Central memory CD8-positive, alpha-beta T cell (primary cell): ENCODE data around the gene FPR2.

ENCODE experiments used
- ATAC-seq: fragments of 150-1000 bp; cut with Tn5 transposase; replicated peaks from 2 replicates; pipeline ENCODE4 v1.10.0; 2022; ENCODE audit warnings: mild to moderate bottlenecking, moderate FRiP score, moderate number of reproducible peaks; ENCODE audit not compliant: poor library complexity, severe bottlenecking; ENCODE audit errors: extremely low read depth
- DNase-seq, 2 donors: peaks; one replicate each; pipeline ENCODE4 v3.0.0; 2021; ENCODE audit warnings: low spot score in 2 of 2
- H3K27ac Mint-ChIP-seq: one replicate; pipeline ENCODE4 v1.8.0; 2022; ENCODE audit warnings: low read depth, mild to moderate bottlenecking, moderate library complexity, mixed read lengths
- H3K27me3 Mint-ChIP-seq: one replicate; pipeline ENCODE4 v1.8.0; 2022; ENCODE audit warnings: mixed read lengths
- H3K36me3 Mint-ChIP-seq: one replicate; pipeline ENCODE4 v1.8.0; 2022; ENCODE audit warnings: mild to moderate bottlenecking, moderate library complexity, mixed read lengths; ENCODE audit not compliant: insufficient read depth
- H3K4me1 Mint-ChIP-seq: one replicate; pipeline ENCODE4 v1.8.0; 2022; ENCODE audit warnings: mixed read lengths
- H3K4me3 Mint-ChIP-seq: one replicate; pipeline ENCODE4 v1.8.0; 2022; ENCODE audit warnings: mild to moderate bottlenecking, moderate library complexity, mixed read lengths
- H3K9me3 Mint-ChIP-seq: one replicate; pipeline ENCODE4 v1.8.0; 2022; ENCODE audit warnings: mixed read lengths

FPR2 gene

GRCh38 chr19:51792932-51793331 lies 32.0 kb downstream of the FPR2 start:
- Mint-ChIP-seq H3K36me3 (peaks cover 2% of the 10 kb centered on the region), H3K4me3 (no peak overlapping the region), H3K9me3 (peaks cover 16% of the 10 kb centered on the region), H3K27ac (no peak overlapping the region), H3K4me1 (no peaks in the 10 kb centered on the region), H3K27me3 (peaks cover 19% of the 10 kb centered on the region)
- DNase-seq = no peak
- ATAC-seq = no peak

DNA sequence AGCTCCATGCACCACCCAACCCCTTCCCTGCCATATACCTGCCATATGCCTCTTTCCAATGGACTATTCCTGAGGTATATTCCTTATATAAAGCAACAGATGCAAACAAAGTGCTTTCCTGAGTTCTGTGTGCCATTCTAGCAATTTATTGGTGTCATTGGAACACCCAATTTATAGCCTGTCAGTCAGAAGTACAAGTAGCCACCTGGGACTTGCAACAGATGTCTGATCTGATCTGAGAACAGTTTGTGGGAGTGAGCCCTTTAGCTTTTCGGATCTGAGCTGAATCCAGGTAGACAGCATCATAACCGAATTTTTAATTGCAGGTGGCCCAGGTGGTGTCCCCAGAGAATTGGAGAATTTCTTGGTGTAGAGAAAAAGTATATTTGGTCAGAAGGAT lies 33.0 kb downstream of the FPR2 start:
- H3K27ac Mint-ChIP-seq = no peak overlapping the region
- peaks cover 21% of the 10 kb centered on the region for H3K9me3 Mint-ChIP-seq
- no peaks in the 10 kb centered on the region for H3K4me1 Mint-ChIP-seq
- no peak for DNase-seq
- H3K27me3 Mint-ChIP-seq = peaks cover 19% of the 10 kb centered on the region
- no peak for ATAC-seq
- peaks cover 2% of the 10 kb centered on the region for H3K36me3 Mint-ChIP-seq
- no peak overlapping the region for H3K4me3 Mint-ChIP-seq

DNA sequence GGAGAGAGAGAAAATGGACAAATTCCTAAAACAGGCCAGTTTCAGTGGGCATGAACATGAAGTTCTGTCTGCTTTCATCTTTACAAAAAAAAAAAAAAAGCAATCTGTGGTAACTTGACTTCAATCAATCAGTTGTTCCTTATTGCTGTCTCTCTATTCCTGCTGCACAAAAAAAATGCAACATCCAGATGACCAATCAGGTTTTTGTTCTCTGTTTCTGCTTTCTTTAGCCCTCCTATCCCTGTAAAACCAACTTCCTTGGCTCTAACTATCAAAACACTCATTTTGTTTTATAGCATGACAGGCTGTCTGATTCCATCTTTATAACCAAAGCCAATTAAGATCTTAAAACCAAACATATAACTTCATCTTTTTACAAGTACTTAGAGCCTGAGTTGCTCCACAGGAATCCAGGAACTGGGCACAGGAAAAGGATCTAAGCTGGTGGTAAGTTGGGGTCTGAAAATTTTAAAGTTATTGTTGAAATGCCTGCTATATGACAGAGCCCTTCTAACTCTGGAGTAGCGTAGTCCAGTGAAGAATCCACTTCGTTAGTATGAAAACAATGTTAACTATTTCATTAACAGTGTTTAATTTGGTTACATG lies 34.0 kb downstream of the FPR2 start, which contains the start of gene FPR3:
TSS of gene FPR3 (plus strand) at position 273 of the 606 bp plus-strand sequence. CDS start 28,592 bp downstream, outside the sequence.
- H3K4me1 Mint-ChIP-seq = no peaks in the 10 kb centered on the region
- H3K9me3 Mint-ChIP-seq = peaks cover 26% of the 10 kb centered on the region
- DNase-seq (no peak), ATAC-seq (no peak)
- H3K4me3 Mint-ChIP-seq = no peak within 1 kb of the TSS
- H3K27me3 Mint-ChIP-seq = peaks cover 29% of the 10 kb centered on the region
- peaks cover 2% of the 10 kb centered on the region for H3K36me3 Mint-ChIP-seq
- H3K27ac Mint-ChIP-seq = no peak within 1 kb of the TSS

DNA sequence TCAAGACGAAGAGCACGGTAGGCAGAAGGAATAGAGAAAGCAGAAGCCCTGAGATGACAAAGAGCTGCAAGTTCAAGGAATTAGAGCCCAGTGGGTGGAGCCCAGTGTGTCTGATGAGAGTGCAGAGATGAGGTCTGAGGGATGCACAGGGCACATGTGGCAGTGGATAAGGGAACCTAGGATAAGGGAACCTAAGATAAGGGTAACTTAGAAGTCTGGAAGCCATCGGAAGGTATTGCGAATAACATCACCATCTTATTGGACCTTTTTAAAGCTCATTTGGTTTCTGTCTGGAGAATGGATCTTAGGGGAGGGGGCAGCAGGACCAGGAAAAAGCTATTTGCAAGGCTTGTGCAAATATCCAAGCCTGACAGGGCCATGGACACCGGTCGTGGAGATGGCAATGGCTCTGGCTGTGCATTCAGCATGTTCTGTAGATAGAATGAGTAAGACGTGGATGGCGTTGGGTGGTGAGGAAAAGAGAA lies 35.3 kb downstream of the FPR2 start:
- DNase-seq (no peak), ATAC-seq (no peak)
- Mint-ChIP-seq H3K4me1 (no peaks in the 10 kb centered on the region), H3K27ac (no peak overlapping the region), H3K36me3 (peaks cover 2% of the 10 kb centered on the region), H3K27me3 (peaks cover 33% of the 10 kb centered on the region), H3K4me3 (no peak overlapping the region), H3K9me3 (peaks cover 30% of the 10 kb centered on the region)

DNA sequence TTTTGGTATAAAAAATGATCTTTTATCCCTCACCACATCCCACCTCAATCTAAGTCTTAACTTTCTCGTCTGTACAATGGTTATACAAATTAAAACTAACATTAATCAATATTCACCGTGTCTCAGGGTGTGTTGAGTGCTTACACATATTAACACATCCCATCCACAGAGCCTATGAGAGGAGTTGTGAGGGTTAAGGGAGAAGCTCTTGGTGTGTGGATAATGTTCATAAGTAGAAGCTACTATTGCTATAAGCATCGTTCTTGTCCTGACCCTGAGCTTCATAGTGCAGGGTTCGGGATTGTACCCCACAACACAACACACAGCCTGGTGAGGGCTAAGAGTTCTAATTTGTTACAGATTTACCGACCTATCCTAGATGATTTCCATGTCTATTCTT lies 36.5 kb downstream of the FPR2 start:
- Mint-ChIP-seq H3K4me1 (no peaks in the 10 kb centered on the region), H3K4me3 (no peak overlapping the region), H3K27me3 (peaks cover 33% of the 10 kb centered on the region), H3K36me3 (peaks cover 2% of the 10 kb centered on the region), H3K27ac (no peak overlapping the region), H3K9me3 (peaks cover 30% of the 10 kb centered on the region)
- no peak for ATAC-seq
- no peak for DNase-seq

DNA sequence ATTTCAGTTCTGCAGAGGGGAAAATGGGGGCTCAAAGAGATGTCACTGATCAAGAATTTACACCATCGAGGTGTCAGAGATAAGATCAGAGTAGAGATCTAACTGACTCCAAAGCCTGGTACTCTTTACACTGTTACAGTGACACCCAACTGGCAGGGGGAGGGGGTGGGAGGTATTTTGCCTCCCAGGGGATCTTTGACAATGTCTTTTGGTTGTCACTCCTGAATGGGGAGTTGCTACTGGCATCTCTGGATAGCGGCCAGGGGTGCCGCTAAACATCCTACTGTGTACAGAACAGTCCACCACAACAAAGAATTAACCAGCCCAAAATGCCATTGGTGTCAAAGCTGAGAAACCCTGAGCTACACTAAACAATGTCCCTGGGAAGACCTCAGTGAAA lies 37.1 kb downstream of the FPR2 start:
- no peak for DNase-seq
- Mint-ChIP-seq H3K27ac (no peak overlapping the region), H3K4me3 (no peak overlapping the region), H3K4me1 (no peaks in the 10 kb centered on the region), H3K27me3 (peaks cover 33% of the 10 kb centered on the region), H3K9me3 (peaks cover 31% of the 10 kb centered on the region), H3K36me3 (peaks cover 2% of the 10 kb centered on the region)
- ATAC-seq = no peak

- Mint-ChIP-seq H3K36me3 (peaks cover 2% of the 10 kb centered on the region), H3K4me3 (no peak overlapping the region), H3K4me1 (no peaks in the 10 kb centered on the region), H3K9me3 (peaks cover 36% of the 10 kb centered on the region), H3K27ac (no peak overlapping the region), H3K27me3 (peaks cover 33% of the 10 kb centered on the region)
- no peak for DNase-seq
- no peak for ATAC-seq
These were observed 38.2 kb downstream of the FPR2 start for GRCh38 chr19:51799034-51799773.

- peaks cover 36% of the 10 kb centered on the region for H3K9me3 Mint-ChIP-seq
- H3K27ac Mint-ChIP-seq = no peak overlapping the region
- H3K36me3 Mint-ChIP-seq = peaks cover 2% of the 10 kb centered on the region
These were observed 38.9 kb downstream of the FPR2 start for GRCh38 chr19:51799774-51800472.

GRCh38 chr19:51800473-51801244 lies 39.7 kb downstream of the FPR2 start:
- no peaks in the 10 kb centered on the region for H3K4me1 Mint-ChIP-seq
- no peak for DNase-seq
- H3K27me3 Mint-ChIP-seq = peaks cover 31% of the 10 kb centered on the region
- peaks cover 35% of the 10 kb centered on the region for H3K9me3 Mint-ChIP-seq
- no peak for ATAC-seq
- peaks cover 2% of the 10 kb centered on the region for H3K36me3 Mint-ChIP-seq
- H3K4me3 Mint-ChIP-seq = no peak overlapping the region
- no peak overlapping the region for H3K27ac Mint-ChIP-seq

More at GRCh38 chr19:51799774-51800472, 38.9 kb downstream of the FPR2 start:
- no peak for DNase-seq
- ATAC-seq = no peak
- no peak overlapping the region for H3K4me3 Mint-ChIP-seq
- no peaks in the 10 kb centered on the region for H3K4me1 Mint-ChIP-seq
- H3K27me3 Mint-ChIP-seq = peaks cover 33% of the 10 kb centered on the region

DNA sequence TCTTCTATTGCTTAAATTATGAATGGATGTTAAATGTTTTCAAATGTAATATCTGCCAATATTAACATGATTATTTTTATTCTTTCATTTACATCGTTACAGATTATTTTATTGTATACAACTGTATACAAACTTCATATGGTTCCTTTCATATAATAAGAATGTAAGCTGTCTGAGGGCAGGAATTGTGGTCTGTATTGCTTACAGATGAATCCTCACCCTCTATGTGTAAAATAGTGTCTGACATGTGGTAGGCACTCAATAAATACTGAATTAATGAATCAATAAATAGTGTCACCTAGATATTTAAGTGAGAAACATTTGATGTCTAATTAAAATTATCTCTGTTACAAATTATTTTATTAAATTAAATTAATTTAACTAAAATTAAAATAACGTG lies 41.8 kb downstream of the FPR2 start:
- Mint-ChIP-seq H3K36me3 (no peaks in the 10 kb centered on the region), H3K27ac (no peak overlapping the region), H3K4me1 (no peaks in the 10 kb centered on the region), H3K4me3 (no peak overlapping the region), H3K27me3 (peaks cover 14% of the 10 kb centered on the region), H3K9me3 (peaks cover 32% of the 10 kb centered on the region)
- no peak for ATAC-seq
- no peak for DNase-seq

DNA sequence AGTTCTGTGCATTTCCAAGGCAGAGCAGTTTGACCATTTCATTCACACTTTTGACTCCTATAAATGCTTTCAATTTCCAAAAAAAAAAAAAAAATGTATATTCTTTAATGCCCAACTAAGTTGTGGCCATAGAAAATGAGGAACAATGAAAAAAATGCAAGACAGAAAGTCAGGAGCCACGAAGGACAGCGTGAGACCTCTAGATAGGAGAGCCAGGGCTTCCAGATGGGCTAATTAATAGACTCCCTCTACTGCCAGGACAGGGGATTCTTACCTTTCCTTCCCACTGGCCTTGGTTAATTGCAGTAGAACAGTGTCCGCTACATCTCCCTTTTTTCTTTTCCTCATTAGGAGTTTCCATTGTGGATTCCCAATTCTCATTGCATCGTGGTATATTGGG lies 42.5 kb downstream of the FPR2 start:
- ATAC-seq = no peak
- H3K4me3 Mint-ChIP-seq = no peak overlapping the region
- H3K9me3 Mint-ChIP-seq = peaks cover 26% of the 10 kb centered on the region
- no peaks in the 10 kb centered on the region for H3K4me1 Mint-ChIP-seq
- no peaks in the 10 kb centered on the region for H3K36me3 Mint-ChIP-seq
- H3K27ac Mint-ChIP-seq = no peak overlapping the region
- DNase-seq = no peak
- H3K27me3 Mint-ChIP-seq = peaks cover 14% of the 10 kb centered on the region

GRCh38 chr19:51803967-51804366 lies 43.0 kb downstream of the FPR2 start:
- H3K4me1 Mint-ChIP-seq = no peaks in the 10 kb centered on the region

More at GRCh38 chr19:51803967-51804366, 43.0 kb downstream of the FPR2 start:
- no peak overlapping the region for H3K4me3 Mint-ChIP-seq
- peaks cover 26% of the 10 kb centered on the region for H3K9me3 Mint-ChIP-seq
- no peak overlapping the region for H3K27ac Mint-ChIP-seq
- H3K36me3 Mint-ChIP-seq = no peaks in the 10 kb centered on the region
- DNase-seq (no peak), ATAC-seq (no peak)
- peaks cover 14% of the 10 kb centered on the region for H3K27me3 Mint-ChIP-seq
